Suprapubic skin (tissue), 4 donors: ENCODE data around the gene ZKSCAN4. TPM values are rescaled to one million over a fixed set of nuclear protein-coding genes. Genes with fewer than 3 reads are reported as not detected.

Source experiments
- DNase-seq, 2 donors: peaks; one replicate each; pipeline ENCODE4 v3.0.0-alpha.2; 2019; ENCODE audit warnings: low spot score in 2 of 2
- H3K27ac ChIP-seq: fragments of 200-600 bp; sonication (generic); one replicate; pipeline ENCODE4 v1.5.1; 2019
- H3K27me3 ChIP-seq: fragments of 200-600 bp; sonication (generic); one replicate; pipeline ENCODE4 v1.5.1; 2019
- H3K36me3 ChIP-seq: fragments of 200-600 bp; sonication (generic); one replicate; pipeline ENCODE4 v1.5.1; 2019
- H3K4me1 ChIP-seq: fragments of 200-600 bp; sonication (generic); one replicate; pipeline ENCODE4 v1.5.1; 2019
- H3K4me3 ChIP-seq: fragments of 200-600 bp; sonication (generic); one replicate; pipeline ENCODE4 v1.5.1; 2019; ENCODE audit warnings: mild to moderate bottlenecking
- H3K9me3 ChIP-seq: fragments of 200-600 bp; sonication (generic); one replicate; pipeline ENCODE4 v1.5.1; 2019
- EP300 ChIP-seq: sonication (generic); formaldehyde crosslinking; IDR thresholded peaks from one replicate; pipeline ENCODE4 v1.6.1; 2017; ENCODE audit warnings: antibody characterized with exemption
- POLR2A ChIP-seq, 2 donors: fragments of 450-650 bp; IDR thresholded peaks; one replicate each; pipeline ENCODE4 v1.6.1; 2017; ENCODE audit warnings: antibody characterized with exemption in 2 of 2, mild to moderate bottlenecking in 2 of 2, moderate library complexity in 2 of 2
- POLR2AphosphoS5 ChIP-seq, 3 donors: sonication (generic); formaldehyde crosslinking; IDR thresholded peaks; one replicate each; pipeline ENCODE4 v1.6.1; 2017; ENCODE audit warnings: antibody characterized with exemption in 3 of 3
- WGBS: methylation state at CpG from one replicate; pipeline ENCODE4 v1.1.5; 2018; 5-methylcytosine and 5-hydroxymethylcytosine counted together
- total RNA-seq, 4 donors: library from RNA; depleted of rRNA; stranded (reverse); fragments of >200 nt; gene quantifications; one replicate each; pipeline ENCODE4 v1.1.0, GENCODE V29; 2016
- TF ChIP-seq, protein P1 (sequence below), 2 donors: fragments of 200-600 bp in 1 of 2; fragments of 450-650 bp in 1 of 2; sonication (generic) in 1 of 2; IDR thresholded peaks; one replicate each; pipeline ENCODE4 v1.5.1; 2016 to 2019; ENCODE audit warnings: antibody characterized with exemption in 2 of 2, mild to moderate bottlenecking in 1 of 2, moderate library complexity in 1 of 2

The ZKSCAN4 gene
- total RNA-seq, 4 donors from 2014 or later: 1.2 to 5.0 (median 3.0) TPM

DNA sequence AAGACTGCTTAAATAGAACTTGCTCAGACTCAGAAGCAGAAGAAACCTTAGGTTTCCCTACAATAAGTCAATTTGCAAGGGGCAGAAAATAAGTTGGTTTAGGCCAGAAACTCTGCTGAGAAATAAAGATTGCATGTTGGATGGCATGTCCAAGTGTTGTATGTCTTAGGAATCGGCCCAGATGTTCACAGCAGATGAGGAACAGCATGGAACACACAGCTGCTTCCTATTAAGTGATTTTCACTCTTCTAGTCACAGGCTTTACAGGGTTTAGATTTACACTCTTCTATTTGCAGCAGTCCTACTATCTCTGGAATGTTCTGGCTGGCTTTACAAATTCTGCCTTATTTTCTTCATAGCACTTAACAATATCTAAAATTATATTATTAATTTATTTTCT is 3.2 kb downstream of the ZKSCAN4 start:
- Histone ChIP-seq H3K9me3 (no peaks in the 10 kb centered on the region), H3K27ac (no peak overlapping the region), H3K4me3 (no peak overlapping the region), H3K36me3 (peaks cover 40% of the 10 kb centered on the region), H3K27me3 (no peaks in the 10 kb centered on the region), H3K4me1 (peaks cover 19% of the 10 kb centered on the region)
- no peak for TF ChIP-seq POLR2A (IDR thresholded peaks at IDR 0.05)
- TF ChIP-seq POLR2AphosphoS5 (IDR thresholded peaks at IDR 0.05): no peak
- TF ChIP-seq EP300: no peak
- TF ChIP-seq, protein P1, sequence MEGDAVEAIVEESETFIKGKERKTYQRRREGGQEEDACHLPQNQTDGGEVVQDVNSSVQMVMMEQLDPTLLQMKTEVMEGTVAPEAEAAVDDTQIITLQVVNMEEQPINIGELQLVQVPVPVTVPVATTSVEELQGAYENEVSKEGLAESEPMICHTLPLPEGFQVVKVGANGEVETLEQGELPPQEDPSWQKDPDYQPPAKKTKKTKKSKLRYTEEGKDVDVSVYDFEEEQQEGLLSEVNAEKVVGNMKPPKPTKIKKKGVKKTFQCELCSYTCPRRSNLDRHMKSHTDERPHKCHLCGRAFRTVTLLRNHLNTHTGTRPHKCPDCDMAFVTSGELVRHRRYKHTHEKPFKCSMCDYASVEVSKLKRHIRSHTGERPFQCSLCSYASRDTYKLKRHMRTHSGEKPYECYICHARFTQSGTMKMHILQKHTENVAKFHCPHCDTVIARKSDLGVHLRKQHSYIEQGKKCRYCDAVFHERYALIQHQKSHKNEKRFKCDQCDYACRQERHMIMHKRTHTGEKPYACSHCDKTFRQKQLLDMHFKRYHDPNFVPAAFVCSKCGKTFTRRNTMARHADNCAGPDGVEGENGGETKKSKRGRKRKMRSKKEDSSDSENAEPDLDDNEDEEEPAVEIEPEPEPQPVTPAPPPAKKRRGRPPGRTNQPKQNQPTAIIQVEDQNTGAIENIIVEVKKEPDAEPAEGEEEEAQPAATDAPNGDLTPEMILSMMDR (IDR thresholded peaks at IDR 0.05): no peak
- 64% methylated on average over 1 of the region's 1 CpG for WGBS
- no peak for DNase-seq

DNA sequence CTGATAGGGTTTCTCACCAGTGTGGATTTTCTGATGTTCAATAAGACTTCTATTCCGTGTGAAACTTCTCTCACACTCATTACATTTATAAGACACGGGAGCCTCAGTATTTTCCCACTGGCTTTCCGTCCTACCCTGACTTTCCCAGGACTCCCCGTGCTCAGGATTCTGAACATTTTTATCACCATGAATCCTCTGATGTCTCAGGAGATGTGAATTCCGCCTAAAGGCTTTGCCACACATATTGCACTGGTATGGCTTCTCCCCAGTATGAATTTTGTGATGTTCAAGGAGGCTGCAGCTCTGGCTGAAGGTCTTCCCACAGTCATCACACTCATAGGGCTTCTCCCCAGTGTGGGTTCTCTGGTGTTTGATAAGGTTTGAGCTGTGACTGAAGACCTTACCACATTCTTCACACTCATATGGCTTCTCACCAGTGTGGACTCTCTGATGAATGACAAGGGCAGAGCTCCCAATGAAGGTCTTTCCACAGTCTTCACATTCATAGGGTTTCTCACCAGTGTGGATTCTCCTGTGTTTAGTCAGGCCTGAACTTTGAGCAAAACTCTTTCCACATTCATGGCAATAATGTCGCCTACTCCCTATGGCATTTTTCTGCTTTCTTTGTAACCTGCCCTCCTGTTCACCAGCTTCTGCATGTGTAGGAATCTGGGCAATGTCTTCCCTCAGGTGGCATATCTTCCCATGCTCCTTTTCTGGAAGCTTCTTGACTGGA is 6.7 kb downstream of the ZKSCAN4 start:
- Histone ChIP-seq H3K27me3 (no peaks in the 10 kb centered on the region), H3K27ac (no peak overlapping the region), H3K4me1 (peaks cover 4% of the 10 kb centered on the region), H3K36me3 (peaks cover 48% of the 10 kb centered on the region), H3K4me3 (no peak overlapping the region), H3K9me3 (no peaks in the 10 kb centered on the region)
- TF ChIP-seq POLR2AphosphoS5 (IDR thresholded peaks at IDR 0.05): no peak
- 93% methylated on average over 6 of the region's 6 CpGs for WGBS
- DNase-seq: no peak

DNA sequence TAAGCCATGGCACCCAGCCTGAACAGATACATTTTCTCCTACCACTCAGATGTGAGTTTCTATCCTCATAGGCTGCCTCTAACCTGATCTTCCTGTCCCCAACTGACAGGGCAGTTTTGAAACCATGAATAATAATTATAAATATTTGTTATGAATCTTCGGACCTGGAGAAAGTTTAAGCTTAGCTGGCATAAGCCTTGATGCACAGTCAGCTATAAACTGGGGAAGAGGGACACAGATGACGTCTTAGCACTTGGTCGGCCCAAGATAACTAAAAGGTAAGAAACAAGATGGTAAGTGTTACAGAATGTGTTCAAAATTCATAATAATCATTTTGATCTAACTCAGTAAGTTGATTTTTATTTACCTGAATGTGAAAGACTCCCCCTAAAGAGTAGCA is 8.1 kb downstream of the ZKSCAN4 start:
- Histone ChIP-seq H3K36me3 (peaks cover 48% of the 10 kb centered on the region), H3K9me3 (no peaks in the 10 kb centered on the region), H3K4me1 (no peaks in the 10 kb centered on the region), H3K27ac (no peak overlapping the region), H3K27me3 (no peaks in the 10 kb centered on the region), H3K4me3 (no peak overlapping the region)
- WGBS: 98% methylated on average over 3 of the region's 3 CpGs
- no peak for TF ChIP-seq POLR2A (IDR thresholded peaks at IDR 0.05)
- TF ChIP-seq POLR2AphosphoS5 (IDR thresholded peaks at IDR 0.05): no peak
- TF ChIP-seq EP300: no peak
- TF ChIP-seq, protein P1 (IDR thresholded peaks at IDR 0.05): no peak
- DNase-seq: no peak

DNA sequence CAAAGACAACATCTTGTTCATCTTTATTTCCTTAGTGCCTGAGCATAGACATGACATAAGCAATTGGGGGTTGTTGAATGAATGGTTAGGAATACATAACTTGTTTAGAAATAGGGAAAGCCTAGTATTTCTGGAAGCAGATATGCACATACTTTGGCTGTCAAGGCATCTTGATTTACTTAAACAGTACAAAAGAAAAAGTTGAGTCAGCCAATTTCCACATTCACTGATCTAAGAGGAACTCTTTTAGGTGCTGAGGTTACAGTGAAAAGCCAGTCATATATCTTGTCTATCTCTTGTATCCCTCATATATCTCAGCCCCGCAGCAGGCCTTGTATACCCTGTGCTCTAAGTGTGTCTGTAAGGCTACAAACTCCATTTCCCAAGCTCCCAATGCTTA is 11.6 kb downstream of the ZKSCAN4 start:
- Histone ChIP-seq H3K36me3 (peaks cover 24% of the 10 kb centered on the region), H3K4me1 (no peaks in the 10 kb centered on the region), H3K27ac (no peak overlapping the region), H3K4me3 (no peak overlapping the region), H3K9me3 (no peaks in the 10 kb centered on the region), H3K27me3 (no peaks in the 10 kb centered on the region)
- TF ChIP-seq POLR2A (IDR thresholded peaks at IDR 0.05) (no peak), POLR2AphosphoS5 (IDR thresholded peaks at IDR 0.05) (no peak), EP300 (no peak)
- TF ChIP-seq, protein P1 (IDR thresholded peaks at IDR 0.05): no peak
- DNase-seq: no peak
- WGBS: 94% methylated on average over 1 of the region's 1 CpG

DNA sequence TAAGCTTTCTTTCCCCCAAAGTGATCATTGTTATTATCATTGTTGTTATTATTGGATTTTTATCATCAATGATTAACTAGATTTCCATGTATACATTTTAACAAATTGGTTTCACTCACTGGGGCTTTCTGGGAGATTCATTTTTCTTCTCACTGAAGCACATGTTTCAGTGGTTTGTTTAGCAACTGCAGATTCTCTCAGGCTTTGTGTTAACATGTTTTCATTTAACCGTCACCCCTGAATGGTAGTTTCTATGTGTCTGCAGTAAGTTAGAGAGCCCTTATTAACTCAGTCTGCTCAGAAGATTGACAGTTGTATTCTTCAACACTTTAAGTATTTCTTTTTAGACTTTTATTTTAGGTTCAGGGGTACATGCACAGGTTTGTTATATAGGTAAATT is 12.4 kb downstream of the ZKSCAN4 start:
- no peaks in the 10 kb centered on the region for H3K9me3 ChIP-seq
- no peak overlapping the region for H3K4me3 ChIP-seq
- H3K27ac ChIP-seq: no peak overlapping the region
- H3K27me3 ChIP-seq: no peaks in the 10 kb centered on the region
- WGBS: 75% methylated on average over 1 of the region's 1 CpG
- peaks cover 16% of the 10 kb centered on the region for H3K36me3 ChIP-seq
- no peak for DNase-seq
- H3K4me1 ChIP-seq: no peaks in the 10 kb centered on the region
- TF ChIP-seq POLR2AphosphoS5 (IDR thresholded peaks at IDR 0.05) (no peak), EP300 (no peak), POLR2A (IDR thresholded peaks at IDR 0.05) (no peak)
- TF ChIP-seq, protein P1 (IDR thresholded peaks at IDR 0.05): no peak
